NT2/D1 (cell line): Measurements from ENCODE around the gene TEX36.
"Not testable (repeated sequence)": the region's sequence is repeated elsewhere in the genome, so short reads cannot be mapped to it uniquely, and the experiment has no call there.

Experiments
- DNase-seq: peaks from one replicate; pipeline ENCODE4 v3.0.0-alpha.2; 2011; ENCODE audit warnings: low read depth, low spot score
- H3K27me3 ChIP-seq: 2 replicates; pipeline ENCODE4 v1.6.0; 2011; ENCODE audit warnings: mild to moderate bottlenecking; ENCODE audit not compliant: insufficient read length, insufficient read depth
- H3K36me3 ChIP-seq: 2 replicates; pipeline ENCODE4 v1.6.1; 2011; ENCODE audit warnings: mild to moderate bottlenecking, low read length, mixed read lengths; ENCODE audit not compliant: insufficient read depth, insufficient read length
- H3K4me1 ChIP-seq: 2 replicates; pipeline ENCODE4 v1.5.1; 2011; ENCODE audit not compliant: insufficient read depth, insufficient read length
- H3K4me3 ChIP-seq: 2 replicates; pipeline ENCODE4 v1.5.1; 2011; ENCODE audit warnings: low read depth; ENCODE audit not compliant: insufficient read length
- H3K9ac ChIP-seq: 2 replicates; pipeline ENCODE4 v1.6.0; 2011; ENCODE audit warnings: low read depth; ENCODE audit not compliant: insufficient read length
- H3K9me3 ChIP-seq: 2 replicates; pipeline ENCODE4 v1.5.1; 2011; ENCODE audit warnings: mild to moderate bottlenecking, low read length; ENCODE audit not compliant: insufficient read depth
- SUZ12 ChIP-seq: IDR thresholded peaks from 2 replicates; pipeline ENCODE4 v1.6.1; 2011; ENCODE audit not compliant: insufficient read length, insufficient read depth; ENCODE audit errors: extremely low read depth
- YY1 ChIP-seq: IDR thresholded peaks from 2 replicates; pipeline ENCODE4 v1.6.1; 2011; ENCODE audit not compliant: insufficient read length, insufficient read depth
- ZNF274 ChIP-seq: IDR thresholded peaks from 2 replicates; pipeline ENCODE4 v1.6.1; 2011; ENCODE audit warnings: mild to moderate bottlenecking, low read depth, low read length

The TEX36 gene

GRCh38 chr10:125661941-125662515 lies 20.9 kb downstream of the TEX36 start:
- Histone ChIP-seq H3K4me3 (no peak overlapping the region), H3K9ac (no peak overlapping the region), H3K36me3 (no peaks in the 10 kb centered on the region), H3K9me3 (no peaks in the 10 kb centered on the region), H3K4me1 (peaks cover 6% of the 10 kb centered on the region), H3K27me3 (no peaks in the 10 kb centered on the region)
- no peak for TF ChIP-seq ZNF274
- TF ChIP-seq SUZ12 = no peak
- no peak for TF ChIP-seq YY1
- no peak for DNase-seq

GRCh38 chr10:125661431-125661940 lies 21.5 kb downstream of the TEX36 start:
- Histone ChIP-seq H3K9ac (no peak overlapping the region), H3K27me3 (no peaks in the 10 kb centered on the region), H3K9me3 (no peaks in the 10 kb centered on the region), H3K36me3 (no peaks in the 10 kb centered on the region), H3K4me3 (no peak overlapping the region), H3K4me1 (peaks cover 6% of the 10 kb centered on the region)
- TF ChIP-seq YY1 = no peak
- no peak for TF ChIP-seq SUZ12
- no peak for TF ChIP-seq ZNF274
- DNase-seq = no peak

- Histone ChIP-seq H3K36me3 (no peaks in the 10 kb centered on the region), H3K4me3 (no peak overlapping the region), H3K9me3 (no peaks in the 10 kb centered on the region), H3K9ac (no peak overlapping the region), H3K27me3 (no peaks in the 10 kb centered on the region), H3K4me1 (peaks cover 6% of the 10 kb centered on the region)
- DNase-seq = no peak
- TF ChIP-seq ZNF274 = no peak
- TF ChIP-seq SUZ12 = no peak
- TF ChIP-seq YY1 = no peak
Observed at GRCh38 chr10:125659071-125659470, 23.9 kb downstream of the TEX36 start.

- TF ChIP-seq ZNF274 = no peak
- Histone ChIP-seq H3K27me3 (no peaks in the 10 kb centered on the region), H3K36me3 (no peaks in the 10 kb centered on the region), H3K4me1 (peaks cover 2% of the 10 kb centered on the region), H3K4me3 (no peak overlapping the region), H3K9me3 (no peaks in the 10 kb centered on the region), H3K9ac (no peak overlapping the region)
- no peak for DNase-seq
Observed at GRCh38 chr10:125656523-125656922, 26.4 kb downstream of the TEX36 start.

GRCh38 chr10:125653113-125653512 lies 29.9 kb downstream of the TEX36 start:
- not testable (repeated sequence) for H3K4me1 ChIP-seq, DNase-seq

GRCh38 chr10:125646311-125646710 lies 36.7 kb downstream of the TEX36 start:
- Histone ChIP-seq H3K27me3 (no peaks in the 10 kb centered on the region), H3K36me3 (no peaks in the 10 kb centered on the region), H3K9ac (no peak overlapping the region), H3K9me3 (peaks cover 17% of the 10 kb centered on the region), H3K4me3 (no peak overlapping the region), H3K4me1 (no peaks in the 10 kb centered on the region)
- no peak for DNase-seq
- TF ChIP-seq ZNF274 = no peak
- no peak for TF ChIP-seq YY1
- no peak for TF ChIP-seq SUZ12

More at GRCh38 chr10:125653113-125653512, 29.9 kb downstream of the TEX36 start:
- not testable (repeated sequence) for H3K9ac ChIP-seq, H3K36me3 ChIP-seq, H3K27me3 ChIP-seq, H3K9me3 ChIP-seq, H3K4me3 ChIP-seq

GRCh38 chr10:125641398-125641797 lies 41.6 kb downstream of the TEX36 start:
- peaks cover 2% of the 10 kb centered on the region; the same call in 1 of the 2 replicates for H3K9me3 ChIP-seq

More at GRCh38 chr10:125641398-125641797, 41.6 kb downstream of the TEX36 start:
- Histone ChIP-seq H3K36me3 (no peaks in the 10 kb centered on the region), H3K4me3 (no peak overlapping the region), H3K4me1 (no peaks in the 10 kb centered on the region), H3K9ac (no peak overlapping the region), H3K27me3 (no peaks in the 10 kb centered on the region)
- DNase-seq = no peak
- TF ChIP-seq SUZ12 (no peak), YY1 (no peak), ZNF274 (no peak)
